Measurements from ENCODE around the gene GREB1L.

The GREB1L gene

DNA sequence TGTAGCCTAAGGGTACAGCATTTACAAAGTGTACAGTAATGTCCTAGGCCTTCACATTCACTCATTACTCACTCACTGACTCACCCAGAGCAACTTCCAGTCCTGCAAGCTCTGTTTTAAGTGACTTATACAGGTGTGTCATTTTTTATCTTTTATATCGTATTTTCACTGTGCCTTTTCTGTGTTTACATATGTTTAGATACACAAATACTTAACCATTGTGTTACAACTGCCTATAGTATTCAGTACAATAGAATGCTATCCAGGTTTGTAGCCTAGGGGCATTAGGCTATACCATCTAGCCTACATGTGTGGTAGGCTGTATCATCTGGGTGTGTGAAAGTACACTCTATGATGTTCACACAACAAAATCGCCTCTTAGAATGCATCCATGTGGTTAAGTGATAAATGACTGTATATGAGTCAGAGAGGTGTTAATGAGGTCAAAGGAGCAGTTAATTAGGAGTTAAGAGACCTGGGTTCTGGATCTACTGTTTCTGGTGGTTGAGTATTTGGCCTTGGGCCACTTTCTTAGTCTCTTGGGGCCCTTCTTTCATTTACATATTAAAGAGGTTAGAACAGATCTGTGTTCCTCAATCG lies 149.1 kb downstream of the GREB1L start:
- ATAC-seq (no peak), DNase-seq (no peak)

DNA sequence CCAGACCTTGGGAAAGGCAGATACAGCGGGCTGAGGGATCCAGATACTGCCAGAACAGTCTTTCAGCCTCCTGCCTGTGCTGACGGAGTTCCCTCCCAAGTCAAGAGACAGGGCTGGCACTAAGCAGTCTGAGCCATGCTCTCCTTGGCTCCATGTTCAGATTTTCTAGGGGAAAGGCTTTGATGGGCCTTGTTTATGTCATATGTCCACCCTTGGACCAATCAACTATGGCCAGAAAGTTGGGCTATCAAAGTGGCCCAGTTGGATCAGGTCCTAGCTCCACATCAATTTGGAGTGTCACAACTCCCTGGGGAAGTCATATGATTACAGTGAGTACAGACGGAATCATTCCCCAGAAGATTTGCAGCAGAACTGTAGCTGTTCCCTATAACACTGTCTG lies 152.0 kb downstream of the GREB1L start:
- no peaks in the 10 kb centered on the region for H3K4me1 Mint-ChIP-seq
- H3K27ac Mint-ChIP-seq, result no peak overlapping the region
- ATAC-seq, result no peak
- H3K27me3 Mint-ChIP-seq, result no peaks in the 10 kb centered on the region
- no peak overlapping the region for H3K4me3 Mint-ChIP-seq
- no peak for DNase-seq
- H3K36me3 Mint-ChIP-seq (ENCODE audit: low read depth), result no peaks in the 10 kb centered on the region
- H3K9me3 Mint-ChIP-seq, result no peaks in the 10 kb centered on the region

More for the DNA sequence above, 149.1 kb downstream of the GREB1L start:
- H3K9me3 Mint-ChIP-seq, result no peaks in the 10 kb centered on the region
- no peaks in the 10 kb centered on the region for H3K27me3 Mint-ChIP-seq
- no peaks in the 10 kb centered on the region for H3K36me3 Mint-ChIP-seq (ENCODE audit: low read depth)
- H3K4me1 Mint-ChIP-seq, result no peaks in the 10 kb centered on the region
- H3K4me3 Mint-ChIP-seq, result no peak overlapping the region
- H3K27ac Mint-ChIP-seq, result no peak overlapping the region

DNA sequence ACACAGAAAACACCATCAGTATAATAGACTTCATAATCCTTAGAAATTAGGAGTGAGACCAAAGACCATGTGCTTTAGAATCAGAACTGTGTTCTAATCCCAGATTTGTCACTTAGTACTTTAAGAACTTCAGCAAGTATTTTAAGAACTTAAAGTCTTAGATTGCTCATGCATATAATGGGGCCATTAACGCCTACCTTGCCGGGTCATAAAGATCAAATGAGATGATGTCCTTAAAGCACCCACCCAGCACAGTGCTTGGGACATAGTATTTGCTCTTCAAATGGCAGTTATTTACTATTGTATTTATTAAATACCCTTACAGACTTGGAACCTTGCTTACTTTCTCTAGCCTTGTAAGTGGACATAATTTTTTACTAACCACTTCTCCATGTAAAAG lies 156.1 kb downstream of the GREB1L start:
- H3K27ac Mint-ChIP-seq, result no peak overlapping the region
- ATAC-seq, result no peak
- H3K4me3 Mint-ChIP-seq, result no peak overlapping the region
- no peak for DNase-seq
- peaks cover 2% of the 10 kb centered on the region for H3K27me3 Mint-ChIP-seq
- H3K9me3 Mint-ChIP-seq, result no peaks in the 10 kb centered on the region
- H3K36me3 Mint-ChIP-seq (ENCODE audit: low read depth), result no peaks in the 10 kb centered on the region
- H3K4me1 Mint-ChIP-seq, result no peaks in the 10 kb centered on the region

DNA sequence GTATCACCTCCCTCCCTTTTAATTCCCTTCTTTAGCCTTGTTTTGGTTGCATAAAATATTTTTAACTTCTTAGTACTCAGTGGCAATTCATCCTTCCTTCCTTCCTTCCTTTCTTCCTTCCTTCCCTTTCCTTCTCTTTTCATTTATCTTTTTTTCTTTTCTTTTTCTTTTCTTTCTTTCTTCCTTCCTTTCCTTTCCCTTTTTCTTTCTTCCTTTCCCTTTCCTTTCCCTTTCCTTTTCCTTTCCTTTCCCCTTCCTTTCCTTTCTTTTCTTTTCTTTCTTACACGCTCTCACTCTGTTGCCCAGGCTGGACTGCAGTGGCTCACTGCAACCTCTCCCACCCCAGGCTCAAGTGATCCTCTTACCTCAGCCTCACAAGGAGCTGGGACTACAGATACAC lies 160.2 kb downstream of the GREB1L start:
- ATAC-seq, result no peak

DNA sequence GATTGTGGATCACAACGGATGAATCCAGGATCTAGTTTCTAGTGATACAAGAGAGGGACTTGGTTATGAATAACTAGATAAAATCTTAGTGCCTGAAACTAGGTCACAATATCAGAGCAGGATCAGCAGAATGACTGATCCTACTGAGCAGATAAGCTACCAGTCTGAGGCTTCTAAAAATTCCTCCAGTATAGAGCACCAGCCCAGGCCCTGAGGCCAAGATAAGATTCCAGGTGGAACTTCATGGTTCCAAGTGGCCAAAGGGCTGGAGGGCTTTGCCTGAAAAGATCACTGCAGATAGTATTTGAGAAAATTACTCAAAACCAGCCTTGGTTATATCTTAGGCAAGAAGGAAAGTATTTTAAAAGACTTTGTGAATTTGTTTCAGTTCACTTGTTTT lies 162.4 kb downstream of the GREB1L start:
- no peak overlapping the region for H3K4me3 Mint-ChIP-seq
- ATAC-seq, result no peak
- no peak overlapping the region for H3K27ac Mint-ChIP-seq
- H3K27me3 Mint-ChIP-seq, result peaks cover 2% of the 10 kb centered on the region
- no peaks in the 10 kb centered on the region for H3K4me1 Mint-ChIP-seq
- DNase-seq, result no peak
- no peaks in the 10 kb centered on the region for H3K36me3 Mint-ChIP-seq (ENCODE audit: low read depth)
- no peaks in the 10 kb centered on the region for H3K9me3 Mint-ChIP-seq

More for the DNA sequence above, 160.2 kb downstream of the GREB1L start:
- H3K27ac Mint-ChIP-seq, result no peak overlapping the region
- no peak for DNase-seq
- no peaks in the 10 kb centered on the region for H3K4me1 Mint-ChIP-seq
- H3K4me3 Mint-ChIP-seq, result no peak overlapping the region
- H3K27me3 Mint-ChIP-seq, result peaks cover 2% of the 10 kb centered on the region
- no peaks in the 10 kb centered on the region for H3K9me3 Mint-ChIP-seq
- H3K36me3 Mint-ChIP-seq (ENCODE audit: low read depth), result no peaks in the 10 kb centered on the region

DNA sequence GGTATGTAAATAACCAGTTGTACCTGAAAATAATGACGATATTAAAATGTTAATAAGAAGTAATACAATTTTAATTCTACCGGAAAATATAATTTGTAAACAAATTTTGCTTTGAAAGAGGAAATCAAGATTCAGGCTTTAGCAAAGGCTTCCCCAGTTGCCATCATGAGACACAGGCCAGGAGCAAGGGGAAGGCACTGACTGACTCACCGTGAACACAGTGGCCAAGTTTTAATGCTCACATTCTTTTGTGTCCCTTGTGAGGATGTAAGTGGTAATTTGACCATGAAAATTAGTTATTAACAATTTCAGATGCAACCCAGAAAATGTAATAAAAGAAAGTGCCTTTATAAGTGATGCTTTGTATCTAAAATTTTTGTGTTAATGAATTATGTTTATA lies 164.1 kb downstream of the GREB1L start:
- Mint-ChIP-seq H3K27ac (no peak overlapping the region), H3K4me1 (no peaks in the 10 kb centered on the region), H3K9me3 (no peaks in the 10 kb centered on the region), H3K27me3 (peaks cover 2% of the 10 kb centered on the region), H3K36me3 (ENCODE audit: low read depth) (no peaks in the 10 kb centered on the region), H3K4me3 (no peak overlapping the region)
- no peak for DNase-seq
- ATAC-seq, result no peak

DNA sequence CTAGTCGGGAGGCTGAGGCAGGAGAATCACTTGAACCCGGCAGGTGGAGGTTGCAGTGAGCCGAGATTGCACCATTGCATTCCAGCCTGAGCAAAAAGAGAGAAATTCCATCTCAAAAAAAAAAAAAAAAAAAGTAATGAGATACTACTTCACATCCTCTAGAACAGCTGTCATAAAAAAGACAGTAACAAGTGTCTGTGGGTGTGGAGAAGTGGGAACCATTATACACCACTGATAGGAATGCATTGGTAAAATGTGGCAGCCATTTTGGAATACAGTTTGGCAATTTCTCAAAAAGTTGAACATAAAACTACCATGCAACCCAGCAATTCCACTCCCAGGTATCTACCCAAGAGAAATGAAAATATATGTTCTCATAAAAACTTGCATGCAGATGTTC lies 166.6 kb downstream of the GREB1L start:
- no peaks in the 10 kb centered on the region for H3K9me3 Mint-ChIP-seq
- H3K27ac Mint-ChIP-seq, result no peak overlapping the region
- H3K36me3 Mint-ChIP-seq (ENCODE audit: low read depth), result no peaks in the 10 kb centered on the region
- ATAC-seq, result no peak
- H3K4me1 Mint-ChIP-seq, result no peaks in the 10 kb centered on the region
- H3K4me3 Mint-ChIP-seq, result no peak overlapping the region
- DNase-seq, result no peak
- no peaks in the 10 kb centered on the region for H3K27me3 Mint-ChIP-seq

DNA sequence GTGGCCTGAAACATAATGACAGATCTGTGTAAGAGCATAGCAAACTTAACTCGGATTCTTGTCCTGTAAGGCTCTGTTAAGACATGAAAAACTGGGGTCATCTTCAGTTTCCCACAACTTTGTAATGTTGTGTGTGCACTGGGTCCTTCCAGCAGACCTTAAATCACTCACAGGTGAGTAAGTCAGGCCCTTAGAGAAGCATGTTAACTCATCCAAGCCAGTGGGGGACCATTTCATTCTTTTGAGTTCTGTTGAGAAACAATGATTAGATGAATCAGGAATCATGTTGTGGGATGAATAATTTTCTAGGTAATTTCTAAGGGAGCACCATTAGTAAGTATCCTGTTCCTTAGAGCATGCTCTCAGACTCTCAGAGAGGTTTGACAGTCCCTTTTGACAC lies 191.4 kb downstream of the GREB1L start:
- Mint-ChIP-seq H3K27me3 (peaks cover 10% of the 10 kb centered on the region), H3K9me3 (no peaks in the 10 kb centered on the region), H3K4me3 (no peak overlapping the region), H3K36me3 (ENCODE audit: low read depth) (no peaks in the 10 kb centered on the region), H3K27ac (no peak overlapping the region), H3K4me1 (no peaks in the 10 kb centered on the region)
- DNase-seq (no peak), ATAC-seq (no peak)

DNA sequence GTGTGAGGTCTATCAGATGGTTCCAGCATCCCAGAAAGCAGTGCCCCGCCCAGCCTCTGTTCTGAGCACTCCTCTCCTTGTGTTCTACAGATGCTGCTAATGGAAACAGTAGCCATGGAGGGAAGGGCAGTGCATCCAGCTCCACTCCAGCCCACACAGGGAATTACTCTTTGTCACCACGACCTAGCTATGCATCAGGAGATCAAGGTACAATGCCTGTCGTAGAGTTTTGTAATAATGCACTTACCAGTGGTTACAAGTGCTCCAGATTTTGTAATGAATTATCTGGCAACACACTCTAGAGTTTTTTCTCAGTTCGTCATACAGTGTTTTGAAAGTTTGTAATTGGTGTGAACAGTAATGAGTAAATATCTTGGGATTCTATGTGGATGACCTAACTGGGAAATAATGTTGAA lies 197.4 kb downstream of the GREB1L start:
- Mint-ChIP-seq H3K9me3 (no peaks in the 10 kb centered on the region), H3K4me3 (no peak overlapping the region), H3K27me3 (peaks cover 16% of the 10 kb centered on the region), H3K27ac (no peak overlapping the region), H3K36me3 (ENCODE audit: low read depth) (no peaks in the 10 kb centered on the region), H3K4me1 (no peaks in the 10 kb centered on the region)
- no peak for DNase-seq
- ATAC-seq, result no peak

DNA sequence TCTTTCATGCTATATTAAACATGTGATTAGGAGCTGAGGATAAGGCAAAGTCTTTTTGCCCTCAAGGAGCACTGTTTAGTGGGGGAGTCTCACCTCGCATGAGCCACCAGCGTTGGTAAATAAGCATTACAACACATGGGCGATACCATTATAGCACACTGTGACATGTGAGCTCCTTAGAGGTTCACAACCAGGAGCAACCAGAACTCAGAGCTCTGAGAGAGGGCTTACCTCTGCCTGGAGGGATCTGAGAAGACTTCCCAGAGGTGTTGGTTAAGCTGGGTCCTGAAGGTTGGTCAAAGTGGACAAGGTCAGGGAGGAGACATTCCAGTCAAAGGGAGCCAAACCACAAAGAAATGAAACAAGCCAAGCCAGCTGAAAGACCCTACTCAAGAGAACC lies 199.6 kb downstream of the GREB1L start:
- H3K36me3 Mint-ChIP-seq (ENCODE audit: low read depth), result no peaks in the 10 kb centered on the region
- ATAC-seq (no peak), DNase-seq (no peak)
- no peaks in the 10 kb centered on the region for H3K9me3 Mint-ChIP-seq
- peaks cover 8% of the 10 kb centered on the region for H3K27me3 Mint-ChIP-seq
- H3K27ac Mint-ChIP-seq, result no peak overlapping the region
- no peak overlapping the region for H3K4me3 Mint-ChIP-seq
- H3K4me1 Mint-ChIP-seq, result no peaks in the 10 kb centered on the region

DNA sequence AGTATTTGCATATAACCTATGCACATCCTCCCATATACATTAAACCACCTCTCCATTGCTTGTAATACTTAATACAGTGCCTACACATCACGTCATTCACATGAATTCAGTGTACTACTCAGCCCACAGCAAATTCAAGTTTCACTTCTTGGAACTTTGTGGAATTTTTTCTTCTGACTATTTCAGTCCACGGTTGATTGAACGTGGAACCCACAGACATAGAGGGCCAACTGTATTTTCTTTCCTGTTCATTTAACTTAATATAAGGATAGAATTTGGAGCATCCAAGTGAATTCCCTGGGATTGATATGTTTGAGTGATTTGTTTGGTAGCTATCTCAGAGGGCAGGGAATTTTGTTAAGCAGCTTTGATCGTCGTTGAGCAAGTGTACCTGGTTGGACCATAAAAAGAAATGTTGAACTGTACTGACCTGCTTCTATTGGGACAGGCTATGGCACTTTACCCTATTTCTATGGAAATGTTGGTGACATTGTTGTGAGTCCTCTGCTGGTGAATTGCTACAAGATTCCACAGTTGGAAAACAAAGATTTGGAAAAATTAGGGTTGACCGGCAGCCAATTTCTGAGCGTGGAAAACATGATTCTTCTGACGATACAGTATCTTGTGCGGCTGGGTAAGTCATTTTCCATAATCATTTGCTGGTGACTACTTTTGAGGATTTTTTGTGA lies 201.9 kb downstream of the GREB1L start:
- peaks cover 6% of the 10 kb centered on the region for H3K27me3 Mint-ChIP-seq
- no peak overlapping the region for H3K27ac Mint-ChIP-seq
- no peaks in the 10 kb centered on the region for H3K4me1 Mint-ChIP-seq
- H3K4me3 Mint-ChIP-seq, result no peak overlapping the region
- no peaks in the 10 kb centered on the region for H3K9me3 Mint-ChIP-seq
- DNase-seq, result no peak
- H3K36me3 Mint-ChIP-seq (ENCODE audit: low read depth), result no peaks in the 10 kb centered on the region
- no peak for ATAC-seq

DNA sequence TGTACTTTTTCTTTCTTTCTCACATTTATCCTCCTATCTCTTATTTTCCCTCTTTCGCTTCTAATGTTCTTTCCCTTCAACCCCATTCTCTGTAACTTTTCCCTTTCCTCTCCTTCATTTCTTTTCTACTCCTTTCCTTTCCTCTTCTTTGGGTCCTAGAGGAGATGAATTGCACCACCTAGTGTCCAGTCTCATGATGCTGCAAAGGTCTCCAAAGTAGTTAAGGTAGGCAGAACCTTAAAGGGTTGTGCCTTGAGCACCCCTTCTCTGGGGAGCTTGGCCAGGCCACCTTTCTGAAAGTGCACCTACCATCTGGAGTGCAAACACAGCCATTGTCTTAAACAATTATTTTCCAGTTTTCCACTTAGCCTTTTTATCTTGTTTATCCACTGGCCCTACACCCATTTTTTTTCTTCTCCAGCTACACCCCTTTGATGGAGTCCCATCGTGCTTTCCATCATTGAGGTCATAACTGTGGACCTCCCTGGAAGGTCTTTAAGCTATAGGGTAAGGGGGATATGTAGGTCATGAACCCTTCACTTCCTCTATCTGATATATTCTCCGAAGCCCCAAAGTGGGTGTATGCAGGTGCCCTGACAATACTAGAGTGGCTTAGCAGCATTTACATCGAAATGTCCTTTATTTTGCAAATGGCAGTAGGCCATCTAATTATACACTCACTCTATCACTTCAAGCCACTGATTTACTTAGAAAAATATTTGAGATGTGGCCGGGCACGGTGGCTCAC lies 202.6 kb downstream of the GREB1L start:
- no peak for ATAC-seq
- Mint-ChIP-seq H3K36me3 (ENCODE audit: low read depth) (no peaks in the 10 kb centered on the region), H3K27me3 (peaks cover 6% of the 10 kb centered on the region), H3K27ac (no peak overlapping the region), H3K4me1 (no peaks in the 10 kb centered on the region), H3K9me3 (no peaks in the 10 kb centered on the region), H3K4me3 (no peak overlapping the region)
- no peak for DNase-seq

DNA sequence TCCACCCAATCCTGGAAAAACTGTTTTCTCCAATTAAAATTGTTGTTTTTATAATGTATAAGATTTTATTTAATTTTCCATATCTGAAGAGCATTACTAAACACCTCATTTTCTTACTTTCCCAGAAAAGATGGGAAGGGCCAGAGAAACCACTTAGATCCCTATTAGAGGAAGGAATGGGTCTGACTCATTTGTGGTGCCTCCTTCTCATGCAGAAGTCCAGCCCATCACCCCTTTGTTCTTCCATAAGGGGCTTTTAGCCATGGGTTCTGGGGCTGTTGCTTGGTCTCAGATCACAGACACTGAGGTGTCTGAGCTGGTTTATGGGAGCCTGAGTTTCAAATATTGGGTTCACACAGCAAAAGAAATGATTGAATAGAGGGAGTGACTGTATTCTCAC lies 206.3 kb downstream of the GREB1L start:
- Mint-ChIP-seq H3K36me3 (ENCODE audit: low read depth) (no peaks in the 10 kb centered on the region), H3K9me3 (no peaks in the 10 kb centered on the region), H3K4me1 (no peaks in the 10 kb centered on the region), H3K27ac (no peak overlapping the region), H3K27me3 (peaks cover 5% of the 10 kb centered on the region), H3K4me3 (no peak overlapping the region)
- DNase-seq (no peak), ATAC-seq (no peak)

DNA sequence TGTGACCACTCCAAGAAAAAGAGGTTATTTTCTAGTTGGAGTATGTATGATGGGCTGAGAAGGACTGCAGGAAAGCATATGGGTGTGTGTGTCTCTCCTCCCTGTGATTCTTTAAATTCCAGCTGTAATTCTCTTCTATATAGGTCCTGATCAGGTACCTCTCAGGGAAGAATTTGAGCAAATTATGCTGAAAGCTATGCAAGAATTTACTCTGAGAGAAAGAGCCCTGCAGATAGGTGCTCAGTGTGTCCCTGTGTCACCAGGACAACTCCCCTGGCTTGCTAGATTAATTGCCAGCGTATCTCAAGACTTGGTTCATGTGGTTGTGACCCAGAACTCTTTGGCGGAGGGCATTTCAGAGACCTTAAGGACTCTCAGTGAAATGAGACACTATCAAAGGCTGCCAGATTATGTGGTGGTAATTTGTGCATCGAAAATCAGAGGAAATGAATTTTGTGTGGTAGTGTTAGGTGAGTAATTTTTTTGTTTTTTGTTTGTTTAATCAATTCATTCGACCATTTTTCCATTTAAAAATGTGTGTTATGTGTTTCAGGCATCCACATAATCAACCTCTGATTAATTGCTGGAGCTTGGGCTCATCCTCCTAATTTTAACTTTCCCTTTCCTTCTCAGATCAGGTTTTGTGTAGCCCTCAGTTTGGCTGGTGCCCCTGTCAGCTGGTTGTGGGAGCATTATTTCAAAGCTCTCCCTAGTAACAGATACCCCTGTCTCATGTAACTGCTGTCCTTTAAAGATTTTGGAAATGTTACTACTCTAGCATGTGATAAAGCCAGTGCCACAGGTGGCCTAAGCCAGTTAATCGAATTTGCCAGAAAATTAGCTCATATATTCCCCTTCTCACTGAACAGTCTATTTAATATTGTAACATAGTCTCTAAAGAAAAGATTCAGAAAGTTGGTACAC lies 207.6 kb downstream of the GREB1L start:
- no peak overlapping the region for H3K4me3 Mint-ChIP-seq
- no peaks in the 10 kb centered on the region for H3K4me1 Mint-ChIP-seq
- peaks cover 2% of the 10 kb centered on the region for H3K27me3 Mint-ChIP-seq
- no peaks in the 10 kb centered on the region for H3K9me3 Mint-ChIP-seq
- ATAC-seq (no peak), DNase-seq (no peak)
- no peak overlapping the region for H3K27ac Mint-ChIP-seq
- H3K36me3 Mint-ChIP-seq (ENCODE audit: low read depth), result no peaks in the 10 kb centered on the region

Measured in activated naive CD8-positive, alpha-beta T cell treated with anti-CD3 and anti-CD28 coated beads, Interleukin-2, amount 50 U/mL, for 24 hours (primary cell).